ENCODE measurements around the gene TTBK2.

The TTBK2 gene

DNA sequence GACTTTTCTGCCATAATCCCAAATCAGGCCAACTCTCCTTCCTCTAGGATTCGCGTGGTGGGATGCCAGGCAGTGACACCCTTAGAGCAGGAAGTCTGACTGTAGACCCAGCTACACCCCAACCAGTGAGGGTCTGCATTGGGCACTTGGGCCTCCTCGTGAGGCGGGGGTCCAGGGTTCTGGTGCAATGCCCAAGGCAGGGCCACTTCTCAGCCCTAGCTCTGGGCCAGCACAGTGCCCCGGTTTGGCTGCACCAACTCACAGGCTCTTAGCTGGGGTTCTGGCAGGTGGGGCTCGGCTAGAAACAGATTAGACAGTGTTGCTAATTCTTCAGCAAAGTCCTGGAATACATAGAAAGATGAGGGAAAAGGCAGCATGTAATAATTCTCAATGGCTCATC, 196.3 kb downstream of the TTBK2 start:
- no peak for FAIRE-seq

DNA sequence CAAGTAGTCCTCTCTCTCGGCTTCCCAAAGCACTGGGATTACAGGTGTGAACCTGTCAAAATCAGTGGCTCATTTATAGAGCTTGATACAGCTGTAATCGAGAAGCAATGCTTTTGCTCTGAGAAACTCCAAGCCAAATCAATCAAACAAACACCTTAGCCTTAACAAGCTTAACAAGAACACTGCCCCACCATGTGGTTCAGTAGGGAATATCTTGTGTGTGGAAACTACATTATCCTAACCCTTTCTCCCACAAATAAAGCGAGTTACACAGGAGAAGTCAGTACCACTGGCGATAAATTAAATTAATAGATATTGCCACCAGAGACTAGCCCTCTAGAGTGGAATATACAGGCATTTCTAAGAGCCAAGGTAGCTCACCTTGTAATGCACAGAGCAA, 197.5 kb downstream of the TTBK2 start:
- no peak for FAIRE-seq

DNA sequence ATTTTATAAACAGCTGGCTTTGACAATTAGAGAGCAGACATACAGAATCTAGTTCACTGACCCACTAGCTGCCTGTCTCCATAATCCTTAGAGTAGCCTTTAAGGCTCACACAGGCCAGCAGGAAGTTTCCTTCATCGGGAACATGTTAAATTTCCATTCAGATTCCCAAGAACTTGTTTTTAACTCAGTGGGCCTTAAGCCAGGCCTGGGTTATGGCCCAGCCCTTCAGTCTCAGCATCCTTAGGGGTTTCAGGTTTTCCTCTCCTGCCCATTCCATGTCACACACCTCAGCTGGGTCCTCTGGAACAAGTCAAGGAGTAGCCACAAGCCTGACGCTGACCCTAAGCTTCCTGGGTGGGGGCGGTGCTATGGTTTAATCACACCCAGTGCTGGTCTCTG, 198.7 kb downstream of the TTBK2 start:
- no peak for FAIRE-seq

DNA sequence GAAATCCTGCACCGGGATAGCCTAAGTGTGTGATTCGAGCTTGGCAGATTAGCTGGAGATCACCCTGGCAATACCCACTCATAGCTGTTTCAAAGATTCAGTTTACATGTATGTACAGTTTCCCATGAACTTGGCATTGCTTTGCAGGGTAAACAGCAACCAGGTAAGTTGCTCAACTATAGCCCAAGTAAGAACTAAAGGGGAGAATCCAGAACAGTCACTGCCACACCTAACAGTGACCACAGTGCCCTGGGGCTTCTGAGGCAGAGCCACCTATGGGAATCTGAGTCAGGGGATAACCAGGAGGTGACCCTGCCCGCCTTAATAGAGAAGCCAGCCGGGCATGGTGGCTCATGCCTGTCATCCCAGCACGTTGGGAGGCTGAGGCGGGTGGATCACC, 199.6 kb downstream of the TTBK2 start:
- FAIRE-seq, result no peak

DNA sequence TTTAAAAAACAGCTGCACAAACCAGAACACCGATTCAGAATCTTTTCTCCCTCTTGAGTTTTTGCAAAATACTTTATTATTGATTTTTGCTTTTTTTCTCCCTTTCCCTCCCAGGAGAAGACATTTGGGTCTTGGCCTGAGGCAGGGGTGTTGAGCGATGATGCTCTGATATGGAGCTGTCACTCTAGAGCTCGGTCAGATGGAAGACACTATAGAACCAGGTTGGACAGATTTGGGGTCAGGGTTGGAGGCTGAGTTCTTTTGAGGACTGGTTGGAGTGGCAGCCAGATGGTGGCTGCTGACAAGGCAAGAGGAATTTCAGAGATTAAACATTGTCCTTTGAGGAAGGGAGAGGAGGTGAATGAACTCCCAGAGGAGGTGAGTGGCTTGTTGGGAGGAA, 200.5 kb downstream of the TTBK2 start:
- FAIRE-seq, result no peak

DNA sequence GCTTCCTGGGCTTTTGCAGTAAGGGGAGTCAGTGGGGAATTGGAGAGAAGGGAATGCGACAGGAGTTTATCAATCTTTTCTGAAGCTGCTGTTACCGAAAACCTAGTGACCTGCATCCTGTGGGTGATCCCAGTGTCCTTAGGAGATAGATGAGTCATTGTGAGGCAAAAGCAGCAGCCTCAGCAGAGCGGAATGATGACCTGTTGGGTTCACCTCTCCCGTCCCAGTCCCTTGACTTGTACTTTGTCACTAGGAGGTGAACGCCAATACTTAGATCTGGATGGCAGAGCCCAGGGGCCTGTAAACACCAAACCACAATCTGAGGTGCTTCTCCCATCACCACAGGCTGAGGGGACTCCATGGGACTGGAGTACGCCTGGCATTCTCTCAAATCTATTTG, 201.5 kb downstream of the TTBK2 start:
- FAIRE-seq, result no peak

DNA sequence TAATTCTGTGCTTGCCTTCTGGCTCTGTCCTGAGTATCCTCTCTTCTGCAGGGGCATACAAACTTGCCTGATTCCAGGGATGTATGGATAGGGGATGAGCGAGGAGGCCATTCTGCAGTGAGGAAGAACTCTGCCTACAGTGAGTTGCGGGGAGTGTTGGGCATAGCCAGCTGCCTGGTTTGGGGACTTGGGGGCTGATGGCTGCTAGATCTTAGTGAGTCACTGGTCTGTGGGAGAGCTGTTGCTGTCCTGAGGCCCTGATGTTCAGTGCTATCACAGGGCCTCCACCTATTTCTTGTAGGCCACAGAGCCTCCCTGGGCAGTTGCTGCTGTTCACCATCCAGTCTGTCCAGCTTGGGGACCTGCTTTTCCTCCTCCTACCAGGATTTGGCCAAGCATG, 204.0 kb downstream of the TTBK2 start:
- FAIRE-seq, result no peak

DNA sequence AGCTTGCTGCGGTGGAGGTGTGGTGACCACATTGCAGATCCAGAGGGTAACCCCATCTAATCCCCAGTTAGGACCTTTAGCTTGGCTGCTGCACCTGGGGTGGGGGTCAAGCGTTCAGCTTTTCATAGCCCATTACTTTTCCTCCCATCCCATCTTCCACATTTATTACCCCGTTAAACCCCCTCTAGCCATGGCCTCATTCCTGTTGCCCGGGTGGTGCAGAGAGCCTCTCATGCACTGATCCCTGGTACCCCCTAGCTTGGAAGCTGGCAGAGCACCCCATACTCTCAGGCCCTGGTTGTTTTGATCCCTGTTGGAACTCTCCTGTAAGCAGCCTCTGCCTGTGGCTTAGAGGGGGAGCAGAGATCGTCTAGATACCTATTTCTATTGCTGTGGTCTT, 204.5 kb downstream of the TTBK2 start:
- no peak for FAIRE-seq

DNA sequence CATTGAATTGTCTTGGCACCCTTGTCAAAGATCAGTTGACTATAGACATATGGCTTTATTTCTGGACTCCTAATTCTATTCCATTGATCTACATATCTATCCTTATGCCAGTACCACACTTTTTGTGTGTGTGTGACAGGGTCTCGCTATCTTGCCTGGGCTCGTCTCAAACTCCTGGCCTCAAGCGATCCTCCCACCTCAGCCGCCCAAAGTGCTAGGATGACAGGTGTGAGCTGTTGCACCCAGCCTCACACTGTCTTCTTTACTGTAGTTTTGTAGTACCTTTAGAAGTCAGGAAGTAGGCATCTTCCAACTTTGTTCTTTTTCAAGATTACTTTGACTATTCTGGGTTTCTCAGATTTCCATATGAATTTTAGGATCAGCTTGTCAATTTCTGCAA, 208.0 kb downstream of the TTBK2 start:
- no peak for FAIRE-seq

DNA sequence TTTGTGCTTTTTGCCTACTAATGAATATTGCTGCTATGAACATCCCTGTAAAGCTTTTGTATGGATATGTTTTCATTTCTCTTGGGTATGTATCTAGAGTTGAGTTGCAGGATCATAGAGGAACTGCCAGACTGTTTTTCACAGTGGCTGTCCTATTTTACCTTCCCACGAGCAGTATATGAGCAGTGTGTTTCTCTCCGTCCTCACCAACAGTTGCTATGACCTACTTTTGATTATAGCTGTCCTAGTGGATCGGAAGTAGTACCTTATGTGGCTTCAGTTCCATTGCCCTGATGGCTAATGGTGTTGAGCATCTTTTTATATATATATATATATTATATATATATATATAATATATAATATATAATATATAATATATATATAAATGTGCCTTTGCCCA, 208.8 kb downstream of the TTBK2 start:
- no peak for FAIRE-seq

DNA sequence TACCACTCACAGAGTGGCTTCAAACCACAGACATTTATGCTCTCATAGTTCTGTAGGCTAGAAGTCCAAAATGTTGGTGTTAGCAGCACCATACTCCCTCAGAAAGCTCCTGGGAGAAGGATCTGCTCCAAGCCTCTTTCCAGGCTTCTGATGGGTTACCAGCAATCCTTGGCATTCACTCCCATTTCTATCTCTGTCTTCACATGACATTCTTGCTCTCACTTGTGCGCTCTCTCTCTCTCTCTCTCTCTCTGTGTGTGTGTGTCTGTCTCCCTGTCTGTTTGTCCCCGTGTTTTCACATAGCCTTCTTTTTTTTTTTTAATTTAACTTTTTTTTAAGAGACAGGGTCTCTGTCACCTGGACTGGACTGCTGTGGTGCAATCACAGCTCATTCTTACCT, 209.9 kb downstream of the TTBK2 start:
- FAIRE-seq, result no peak

DNA sequence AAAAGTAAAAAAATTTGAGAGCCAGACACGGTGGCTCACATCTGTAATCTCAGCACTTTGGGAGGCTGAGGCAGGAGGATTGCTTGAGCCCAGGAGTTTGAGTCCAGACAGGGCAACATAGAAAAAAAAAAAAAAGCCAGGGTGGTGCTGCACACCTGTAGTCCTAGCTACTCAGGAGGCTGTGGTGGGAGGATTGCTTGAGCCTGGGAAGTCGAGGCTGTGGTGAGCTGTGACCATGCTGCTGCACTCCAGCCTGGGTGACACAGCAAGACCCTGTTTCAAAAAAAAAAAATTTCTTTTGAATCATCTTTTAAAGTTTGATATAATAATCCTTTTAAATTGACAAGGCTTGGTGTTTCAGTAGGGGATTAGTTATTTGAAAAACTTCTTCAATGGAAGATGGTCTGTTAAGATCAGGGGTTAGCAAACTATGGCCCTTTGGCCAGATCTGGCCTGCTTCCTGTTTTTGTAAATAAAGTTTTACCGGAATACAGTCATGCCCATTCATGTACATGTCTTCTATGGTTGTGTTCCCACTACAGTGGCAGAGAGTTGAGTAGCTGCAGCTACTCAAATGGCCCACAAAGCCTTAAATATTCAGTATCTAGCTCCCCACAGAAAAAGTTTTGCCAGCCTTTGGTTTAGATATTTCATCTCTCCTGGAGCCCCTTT, 212.6 kb downstream of the TTBK2 start:
- FAIRE-seq, result no peak

DNA sequence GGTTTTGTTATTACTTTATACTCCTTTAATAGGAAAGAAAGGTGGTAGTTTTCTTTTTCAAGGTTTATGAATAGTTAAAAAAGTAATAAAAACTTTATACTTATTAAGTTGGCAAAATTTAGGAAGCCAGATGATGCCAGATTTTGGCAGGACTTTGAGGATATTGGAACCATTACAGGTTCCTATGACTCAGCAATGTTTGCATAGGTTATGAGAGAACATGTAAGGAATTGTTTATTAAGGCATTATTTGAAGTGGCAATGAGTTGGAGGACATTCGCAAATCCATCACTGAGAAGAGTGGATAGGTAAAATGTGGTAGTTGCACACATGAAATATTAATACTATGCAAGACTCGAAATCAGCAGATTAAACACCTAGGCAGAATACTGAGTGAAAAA, 213.5 kb downstream of the TTBK2 start:
- no peak for FAIRE-seq

DNA sequence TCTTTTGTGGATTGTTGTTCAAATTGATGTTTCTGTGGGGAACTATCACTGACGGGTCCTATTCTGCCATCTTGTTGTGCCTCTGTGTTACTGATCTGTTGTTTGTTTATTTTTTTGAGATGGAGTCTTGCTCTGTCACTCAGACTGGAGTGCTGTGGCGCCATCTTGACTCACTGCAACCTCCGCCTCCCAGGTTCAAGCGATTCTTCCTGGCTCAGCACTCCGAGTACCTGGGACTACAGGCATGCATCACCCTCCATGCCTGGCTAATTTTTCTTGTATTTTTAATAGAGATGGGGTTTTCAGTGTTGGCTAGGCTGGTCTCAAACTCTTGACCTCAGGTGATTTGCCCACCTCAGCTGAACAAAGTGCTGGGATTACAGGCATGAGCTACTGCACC, 215.2 kb downstream of the TTBK2 start:
- no peak for FAIRE-seq

DNA sequence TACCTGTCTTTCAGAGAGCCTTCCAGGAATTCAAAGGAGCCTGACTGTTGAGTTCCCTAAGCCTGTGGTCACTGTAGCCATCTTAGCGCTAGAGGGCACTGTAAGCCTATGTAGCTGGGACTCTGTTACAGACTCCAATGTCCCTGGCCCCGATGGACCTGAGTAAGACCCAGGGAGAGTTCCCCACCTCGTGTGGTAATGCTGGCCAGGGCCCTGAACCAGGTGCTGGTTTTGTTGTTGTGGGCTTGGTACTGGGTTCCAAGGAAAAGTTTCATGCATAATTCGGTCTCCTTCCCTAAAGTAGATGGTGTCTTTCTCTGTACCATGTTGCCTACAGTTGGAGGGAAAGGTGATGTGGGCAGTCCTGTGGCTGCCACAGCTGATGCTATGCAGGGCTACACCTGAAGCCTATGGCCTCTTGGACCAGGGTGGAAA, 216.1 kb downstream of the TTBK2 start:
- FAIRE-seq, result no peak

DNA sequence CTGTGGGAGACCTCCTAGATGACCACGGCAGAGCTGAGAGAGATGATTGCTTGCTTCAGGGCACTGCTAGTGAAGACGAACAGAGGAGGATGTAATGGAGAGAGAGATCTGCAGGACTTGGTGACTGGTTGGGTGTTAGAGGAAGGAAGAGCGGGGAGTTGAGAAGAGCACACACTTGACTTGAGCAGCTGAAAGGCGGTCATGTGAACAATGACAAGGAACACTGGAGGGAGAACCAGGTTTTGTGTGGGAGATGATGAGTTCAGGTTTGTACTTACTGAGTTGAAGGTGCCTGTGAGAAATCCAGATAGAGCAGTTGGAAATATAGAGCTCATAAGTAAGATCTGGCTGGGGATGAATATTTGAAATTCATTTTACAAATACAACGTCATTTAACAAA, 224.0 kb downstream of the TTBK2 start:
- FAIRE-seq, result no peak

DNA sequence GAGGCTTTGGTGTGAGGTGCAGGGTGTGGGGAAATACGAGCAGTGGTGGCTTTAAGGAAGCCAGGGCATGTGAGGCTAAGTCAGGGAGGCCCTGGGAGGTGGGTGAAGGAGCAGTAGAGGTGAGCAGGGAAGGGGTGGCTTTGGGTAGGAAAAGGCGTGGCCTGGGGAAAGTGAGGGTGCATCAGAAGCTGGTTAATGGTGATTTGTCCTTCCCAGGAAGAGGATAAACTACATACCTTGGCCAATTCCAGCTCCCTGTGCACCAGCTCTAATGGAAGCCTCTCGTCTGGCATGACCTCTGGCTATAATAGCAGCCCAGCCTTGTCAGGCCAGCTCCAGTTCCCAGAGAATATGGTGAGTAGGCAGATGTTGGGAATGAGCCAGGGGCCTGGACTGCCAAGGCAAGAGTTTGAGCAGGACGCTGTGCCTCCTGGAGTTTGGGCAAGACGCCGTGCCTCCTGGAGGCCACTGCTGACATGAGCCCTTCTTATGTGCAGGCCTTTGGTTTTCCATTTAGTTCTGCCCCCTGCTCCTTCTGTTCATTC, 225.0 kb downstream of the TTBK2 start:
- FAIRE-seq, result no peak

DNA sequence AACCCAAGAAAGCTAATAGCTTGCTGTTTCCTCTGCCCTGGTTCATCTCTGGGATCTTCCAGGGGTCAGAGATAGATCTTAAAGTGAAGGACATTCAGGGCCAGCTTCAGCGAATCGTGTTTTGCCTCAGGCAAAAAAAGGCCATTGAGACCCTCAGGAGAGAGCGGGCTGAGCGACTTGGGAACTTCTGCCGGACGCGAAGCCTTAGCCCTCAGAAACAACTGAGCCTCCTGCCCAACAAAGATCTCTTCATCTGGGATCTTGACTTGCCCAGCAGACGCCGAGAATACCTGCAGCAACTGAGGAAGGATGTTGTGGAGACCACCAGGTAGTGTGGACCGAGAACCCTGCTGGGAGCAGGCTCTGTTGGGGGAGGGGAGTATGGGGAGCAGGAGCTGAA, 226.2 kb downstream of the TTBK2 start:
- FAIRE-seq, result no peak

DNA sequence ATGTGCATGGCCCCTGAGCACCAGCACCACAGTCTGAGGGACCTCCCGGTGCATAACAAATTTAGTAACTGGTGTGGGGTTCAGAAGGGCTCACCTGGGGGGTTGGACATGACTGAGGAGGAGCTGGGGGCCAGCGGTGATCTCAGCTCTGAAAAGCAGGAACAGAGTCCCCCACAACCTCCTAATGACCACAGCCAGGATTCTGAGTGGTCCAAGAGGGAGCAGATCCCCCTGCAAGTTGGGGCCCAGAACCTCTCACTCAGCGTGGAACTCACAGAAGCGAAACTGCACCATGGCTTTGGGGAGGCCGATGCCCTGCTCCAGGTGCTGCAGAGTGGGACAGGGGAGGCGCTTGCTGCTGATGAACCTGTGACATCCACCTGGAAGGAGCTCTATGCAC, 226.6 kb downstream of the TTBK2 start:
- no peak for FAIRE-seq

DNA sequence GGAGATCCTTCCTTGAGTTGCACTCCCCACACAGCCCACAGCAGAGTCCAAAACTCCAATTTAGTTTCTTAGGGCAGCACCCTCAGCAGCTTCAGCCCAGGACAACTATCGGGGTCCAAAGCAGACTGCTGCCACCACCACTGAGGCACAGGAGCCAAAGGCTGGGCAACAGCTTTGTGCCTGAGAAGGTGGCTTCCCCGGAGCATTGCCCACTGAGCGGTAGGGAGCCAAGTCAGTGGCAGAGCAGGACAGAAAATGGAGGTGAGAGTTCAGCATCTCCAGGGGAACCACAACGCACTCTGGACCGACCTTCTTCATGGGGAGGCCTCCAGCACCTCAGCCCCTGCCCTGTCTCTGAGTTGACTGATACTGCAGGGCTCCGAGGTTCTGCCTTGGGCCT, 227.1 kb downstream of the TTBK2 start:
- FAIRE-seq, result no peak

DNA sequence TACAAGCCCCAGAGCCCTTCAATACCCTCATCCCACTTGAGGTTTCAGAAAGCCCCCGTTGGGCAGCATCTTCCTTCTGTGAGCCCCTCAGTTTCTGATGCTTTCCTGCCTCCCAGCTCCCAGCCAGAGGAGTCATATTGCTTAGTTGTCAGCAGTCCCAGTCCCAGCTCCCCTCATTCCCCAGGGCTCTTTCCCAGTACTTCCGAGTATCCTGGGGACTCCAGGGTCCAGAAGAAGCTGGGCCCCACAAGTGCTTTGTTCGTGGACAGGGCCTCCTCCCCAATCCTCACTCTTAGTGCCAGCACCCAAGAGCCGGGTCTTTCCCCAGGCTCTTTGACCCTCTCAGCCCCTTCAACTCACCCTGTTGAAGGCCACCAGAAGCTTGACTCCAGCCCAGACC, 227.6 kb downstream of the TTBK2 start:
- FAIRE-seq, result no peak

DNA sequence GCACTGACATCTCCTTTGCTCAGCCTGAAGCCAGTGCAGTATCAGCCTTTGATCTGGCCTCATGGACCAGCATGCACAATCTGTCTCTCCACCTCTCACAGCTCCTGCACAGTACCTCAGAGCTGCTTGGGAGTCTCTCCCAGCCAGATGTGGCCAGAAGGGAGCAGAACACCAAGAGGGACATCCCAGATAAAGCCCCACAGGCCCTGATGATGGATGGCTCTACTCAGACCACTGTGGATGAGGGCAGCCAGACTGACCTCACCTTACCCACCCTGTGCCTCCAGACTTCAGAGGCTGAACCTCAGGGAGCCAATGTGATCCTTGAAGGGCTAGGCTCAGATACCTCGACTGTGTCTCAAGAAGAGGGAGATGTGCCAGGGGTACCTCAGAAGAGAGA, 228.0 kb downstream of the TTBK2 start:
- no peak for FAIRE-seq

DNA sequence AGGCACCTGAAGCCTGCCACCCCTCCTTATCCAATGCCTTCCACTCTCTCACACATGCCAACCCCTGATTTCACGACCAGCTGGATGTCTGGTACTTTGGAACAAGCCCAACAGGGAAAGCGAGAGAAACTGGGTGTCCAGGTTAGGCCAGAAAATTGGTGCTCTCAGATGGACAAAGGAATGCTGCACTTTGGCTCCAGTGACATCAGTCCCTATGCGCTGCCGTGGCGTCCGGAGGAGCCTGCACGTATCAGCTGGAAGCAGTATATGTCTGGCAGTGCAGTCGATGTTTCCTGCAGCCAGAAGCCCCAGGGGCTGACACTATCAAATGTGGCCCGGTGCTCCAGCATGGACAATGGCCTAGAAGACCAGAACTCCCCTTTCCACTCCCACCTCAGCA, 228.8 kb downstream of the TTBK2 start:
- FAIRE-seq, result no peak

DNA sequence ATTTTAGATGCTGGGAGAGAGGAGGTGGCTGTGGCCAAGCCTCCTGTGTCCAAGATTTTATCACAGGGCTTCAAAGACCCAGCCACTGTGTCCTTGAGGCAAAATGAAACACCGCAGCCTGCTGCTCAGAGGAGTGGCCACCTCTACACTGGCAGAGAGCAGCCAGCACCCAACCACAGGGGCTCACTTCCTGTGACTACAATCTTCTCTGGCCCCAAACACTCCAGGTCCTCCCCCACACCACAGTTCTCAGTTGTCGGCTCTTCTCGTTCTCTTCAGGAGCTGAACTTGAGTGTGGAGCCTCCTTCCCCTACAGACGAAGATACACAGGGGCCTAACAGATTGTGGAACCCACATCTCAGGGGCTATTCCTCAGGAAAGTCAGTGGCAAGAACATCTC, 229.3 kb downstream of the TTBK2 start:
- no peak for FAIRE-seq

All from A204.1 (cell line).